HL-60 (cell line): ENCODE measurements around the gene EEF2K.

ENCODE experiments used
- DNase-seq, 2 experiments: peaks; one replicate each; pipeline ENCODE4 v3.0.0-alpha.2; 2010 to 2020; ENCODE audit warnings: low read depth in 1 of 2, low spot score in 1 of 2
- H3K27ac ChIP-seq: fragments of 250-450 bp; sonication (Bioruptor Pico); replicated peaks from 2 replicates; pipeline ENCODE4 v1.5.1; 2020; ENCODE audit warnings: mild to moderate bottlenecking, moderate library complexity
- H3K27me3 ChIP-seq: fragments of 250-450 bp; sonication (Bioruptor Pico); 2 replicates; pipeline ENCODE4 v1.5.1; 2021; ENCODE audit warnings: mild to moderate bottlenecking, moderate library complexity; ENCODE audit not compliant: insufficient read depth, poor library complexity, severe bottlenecking
- H3K4me3 ChIP-seq: replicated peaks from 2 replicates; pipeline ENCODE4 v1.5.1; 2011; ENCODE audit warnings: mild to moderate bottlenecking, control low read depth, low read length; ENCODE audit not compliant: insufficient read depth
- CTCF ChIP-seq: IDR thresholded peaks from one replicate; pipeline ENCODE4 v1.5.1; 2011; ENCODE audit warnings: low read length, control low read depth, inconsistent platforms; ENCODE audit not compliant: insufficient read depth
- GABPA ChIP-seq: IDR thresholded peaks from 2 replicates; pipeline ENCODE4 v1.6.1; 2012; ENCODE audit warnings: low read depth
- POLR2AphosphoS5 ChIP-seq: IDR thresholded peaks from 2 replicates; pipeline ENCODE4 v1.6.1; 2012; ENCODE audit warnings: low read depth
- REST ChIP-seq: IDR thresholded peaks from 2 replicates; pipeline ENCODE4 v1.6.1; 2012; ENCODE audit warnings: low read depth; ENCODE audit not compliant: insufficient replicate concordance
- SPI1 ChIP-seq: IDR thresholded peaks from 2 replicates; pipeline ENCODE4 v1.6.1; 2012; ENCODE audit warnings: low read depth, mild to moderate bottlenecking, borderline replicate concordance

The EEF2K gene

GRCh38 chr16:22326369-22326652 lies 120.2 kb downstream of the EEF2K start:
- no peak overlapping the region for H3K27ac ChIP-seq
- no peak for DNase-seq
- H3K4me3 ChIP-seq, result no peak overlapping the region
- H3K27me3 ChIP-seq, result no peaks in the 10 kb centered on the region
- TF ChIP-seq POLR2AphosphoS5 (no peak), GABPA (no peak), REST (no peak), CTCF (no peak), SPI1 (no peak)

GRCh38 chr16:22326771-22327445 lies 120.8 kb downstream of the EEF2K start:
- H3K27me3 ChIP-seq, result no peaks in the 10 kb centered on the region
- DNase-seq, result no peak
- no peak for TF ChIP-seq CTCF
- TF ChIP-seq REST, result no peak
- TF ChIP-seq GABPA, result no peak
- no peak for TF ChIP-seq SPI1
- TF ChIP-seq POLR2AphosphoS5, result no peak
- H3K27ac ChIP-seq, result no peak overlapping the region
- H3K4me3 ChIP-seq, result no peak overlapping the region

- Histone ChIP-seq H3K27ac (no peak overlapping the region), H3K4me3 (no peak overlapping the region), H3K27me3 (no peaks in the 10 kb centered on the region)
- DNase-seq, result no peak
- TF ChIP-seq CTCF (no peak), REST (no peak), SPI1 (no peak), GABPA (no peak)
Measured at GRCh38 chr16:22327446-22327775, 121.3 kb downstream of the EEF2K start.
